HG03060 (cell line): ENCODE data around the gene RNF148.

Experiments
- ATAC-seq: cut with Tn5 transposase; IDR thresholded peaks from one replicate; pipeline ENCODE4 v1.9.1; 2021; ENCODE audit warnings: low read depth, moderate number of reproducible peaks; ENCODE audit not compliant: unreplicated experiment

Gene RNF148

GRCh38 chr7:122702872-122703510 lies at the start of gene RNF148:
RNF148 (minus strand) TSS chr7:122702922; CDS start chr7:122702750, 172 bp downstream.
- no peak for ATAC-seq

- no peak for ATAC-seq
Measured at GRCh38 chr7:122750389-122750788, 47.7 kb upstream of the RNF148 start.

GRCh38 chr7:122748195-122748594 lies 45.5 kb upstream of the RNF148 start:
- no peak for ATAC-seq

- ATAC-seq: no peak
Measured at GRCh38 chr7:122746948-122747347, 44.2 kb upstream of the RNF148 start.

- ATAC-seq: no peak
Measured at GRCh38 chr7:122743211-122743610, 40.5 kb upstream of the RNF148 start.

- no peak for ATAC-seq
Measured at GRCh38 chr7:122738947-122739346, 36.2 kb upstream of the RNF148 start.

- no peak for ATAC-seq
Measured at GRCh38 chr7:122736183-122736582, 33.5 kb upstream of the RNF148 start.

GRCh38 chr7:122727759-122728158 lies 25.0 kb upstream of the RNF148 start:
- ATAC-seq: no peak

GRCh38 chr7:122727354-122727753 lies 24.6 kb upstream of the RNF148 start:
- ATAC-seq: no peak

- ATAC-seq: no peak
Measured at GRCh38 chr7:122726881-122727280, 24.2 kb upstream of the RNF148 start.

- no peak for ATAC-seq
Measured at GRCh38 chr7:122724366-122724765, 21.6 kb upstream of the RNF148 start.

GRCh38 chr7:122719010-122719578 lies 16.4 kb upstream of the RNF148 start:
- ATAC-seq: no peak

- no peak for ATAC-seq
Measured at GRCh38 chr7:122717356-122718089, 14.8 kb upstream of the RNF148 start.

GRCh38 chr7:122715183-122715582 lies 12.5 kb upstream of the RNF148 start:
- ATAC-seq: no peak

- ATAC-seq: no peak
Measured at GRCh38 chr7:122710916-122711315, 8.2 kb upstream of the RNF148 start.

GRCh38 chr7:122709930-122710646 lies 7.4 kb upstream of the RNF148 start:
- no peak for ATAC-seq

GRCh38 chr7:122706836-122707235 lies 4.1 kb upstream of the RNF148 start:
- ATAC-seq: no peak

- ATAC-seq: no peak
Measured at GRCh38 chr7:122699017-122699416, 3.7 kb downstream of the RNF148 start, which contains the start of gene RNF133. RNF133 (minus strand) TSS chr7:122699117; CDS start chr7:122698918, 199 bp downstream.

- ATAC-seq: no peak
Measured at GRCh38 chr7:122695816-122696215, 6.9 kb downstream of the RNF148 start.

- ATAC-seq: no peak
Measured at GRCh38 chr7:122694697-122695096, 8.0 kb downstream of the RNF148 start.

GRCh38 chr7:122692769-122693309 lies 9.9 kb downstream of the RNF148 start:
- no peak for ATAC-seq
